ENCODE measurements around the gene EIF2A. TPM values are rescaled to one million over a fixed set of nuclear protein-coding genes. Genes with fewer than 3 reads are reported as not detected.

Gene EIF2A
- total RNA-seq, 1 experiment from 2014 or later = 167 TPM

DNA sequence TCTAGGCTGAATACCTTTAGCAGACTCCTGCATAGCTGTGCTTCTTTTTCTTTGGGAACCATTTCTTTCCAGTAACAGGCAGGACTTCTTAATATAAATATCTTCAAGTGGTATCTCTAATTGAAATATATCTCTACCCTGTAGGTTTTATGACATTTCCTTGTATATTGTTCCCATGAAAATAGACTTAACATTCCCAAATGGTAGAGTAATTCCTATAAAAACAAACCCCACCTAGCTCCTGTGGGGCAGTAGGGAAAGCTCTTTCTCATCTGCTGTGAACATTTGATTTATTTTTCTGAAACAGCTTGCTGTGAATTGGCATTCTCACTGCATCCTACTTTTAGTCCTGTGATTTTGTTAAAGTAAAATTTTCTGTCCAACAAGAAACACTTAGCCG lies 77.4 kb downstream of the EIF2A start:
- no peak for DNase-seq
- no peak overlapping the region for H3K27ac Mint-ChIP-seq (ENCODE audit: unreplicated experiment)
- BruUV-seq (replicated peaks) = no TSS peak
- TF ChIP-seq, protein P1, sequence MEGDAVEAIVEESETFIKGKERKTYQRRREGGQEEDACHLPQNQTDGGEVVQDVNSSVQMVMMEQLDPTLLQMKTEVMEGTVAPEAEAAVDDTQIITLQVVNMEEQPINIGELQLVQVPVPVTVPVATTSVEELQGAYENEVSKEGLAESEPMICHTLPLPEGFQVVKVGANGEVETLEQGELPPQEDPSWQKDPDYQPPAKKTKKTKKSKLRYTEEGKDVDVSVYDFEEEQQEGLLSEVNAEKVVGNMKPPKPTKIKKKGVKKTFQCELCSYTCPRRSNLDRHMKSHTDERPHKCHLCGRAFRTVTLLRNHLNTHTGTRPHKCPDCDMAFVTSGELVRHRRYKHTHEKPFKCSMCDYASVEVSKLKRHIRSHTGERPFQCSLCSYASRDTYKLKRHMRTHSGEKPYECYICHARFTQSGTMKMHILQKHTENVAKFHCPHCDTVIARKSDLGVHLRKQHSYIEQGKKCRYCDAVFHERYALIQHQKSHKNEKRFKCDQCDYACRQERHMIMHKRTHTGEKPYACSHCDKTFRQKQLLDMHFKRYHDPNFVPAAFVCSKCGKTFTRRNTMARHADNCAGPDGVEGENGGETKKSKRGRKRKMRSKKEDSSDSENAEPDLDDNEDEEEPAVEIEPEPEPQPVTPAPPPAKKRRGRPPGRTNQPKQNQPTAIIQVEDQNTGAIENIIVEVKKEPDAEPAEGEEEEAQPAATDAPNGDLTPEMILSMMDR (IDR thresholded peaks at IDR 0.05; ENCODE audit: unreplicated experiment) = no peak
- H3K36me3 Mint-ChIP-seq (ENCODE audit: insufficient read depth, unreplicated experiment) = peaks cover 22% of the 10 kb centered on the region
- H3K9me3 Mint-ChIP-seq (ENCODE audit: low read depth, unreplicated experiment) = no peaks in the 10 kb centered on the region
- H3K4me3 Mint-ChIP-seq (ENCODE audit: low read depth, unreplicated experiment) = no peak overlapping the region
- CTCF ChIA-PET = no interaction called here
- H3K27me3 Mint-ChIP-seq (ENCODE audit: unreplicated experiment) = no peaks in the 10 kb centered on the region
- peaks cover 12% of the 10 kb centered on the region for H3K4me1 Mint-ChIP-seq (ENCODE audit: low read depth, unreplicated experiment)
- intact Hi-C loops (cut with micrococcal nuclease; ENCODE audit: unreplicated experiment) = no loop called here

DNA sequence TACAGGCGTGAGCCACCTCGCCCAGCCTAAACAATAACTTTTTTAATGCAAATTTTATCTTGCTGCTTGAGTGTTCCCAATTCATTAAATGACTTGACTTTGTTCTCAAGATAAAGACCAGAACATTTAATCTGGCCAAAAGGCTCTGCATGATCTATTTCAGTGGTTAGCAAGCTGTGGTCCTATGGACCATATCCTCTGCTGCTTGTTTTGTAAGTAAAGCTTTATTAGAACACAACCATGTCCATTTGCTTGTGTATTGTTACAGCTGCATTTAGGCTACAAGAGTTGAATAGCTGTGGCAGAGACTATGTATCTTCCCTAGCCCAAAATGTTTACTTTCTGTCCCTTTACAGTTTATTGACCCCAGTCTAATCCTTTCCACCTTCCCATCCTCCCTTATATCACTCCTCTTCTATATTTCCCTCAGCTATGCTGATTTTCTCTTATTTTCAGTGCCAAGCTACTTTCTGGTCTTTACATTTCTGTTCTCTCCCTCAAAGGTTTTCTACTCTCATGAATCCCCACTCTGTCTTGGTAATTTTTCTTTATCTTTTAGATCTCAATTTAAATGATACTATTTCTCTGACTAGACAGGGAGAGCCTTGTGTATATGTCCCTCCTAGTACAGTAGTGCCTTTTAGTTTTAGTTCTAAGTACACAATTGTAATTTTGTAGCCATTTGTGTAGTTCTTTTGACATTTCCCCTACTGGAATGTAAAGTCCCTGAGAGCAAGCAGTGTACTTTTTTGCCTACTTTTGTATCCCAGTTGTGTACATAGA lies 79.8 kb downstream of the EIF2A start:
- H3K36me3 Mint-ChIP-seq (ENCODE audit: insufficient read depth, unreplicated experiment) = peaks cover 27% of the 10 kb centered on the region

DNA sequence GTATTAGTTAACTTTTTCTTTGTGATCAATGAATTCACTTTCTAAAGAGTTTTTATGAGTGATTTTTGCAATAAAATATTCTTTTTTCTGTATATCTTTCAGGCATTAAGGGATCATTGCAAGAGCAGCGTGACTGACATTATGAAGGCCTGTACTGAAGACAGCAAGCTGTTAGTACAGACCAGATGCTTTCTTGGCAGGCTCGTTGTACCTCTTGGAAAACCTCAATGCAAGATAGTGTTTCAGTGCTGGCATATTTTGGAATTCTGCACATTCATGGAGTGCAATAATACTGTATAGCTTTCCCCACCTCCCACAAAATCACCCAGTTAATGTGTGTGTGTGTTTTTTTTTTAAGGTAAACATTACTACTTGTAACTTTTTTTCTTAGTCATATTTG lies 81.0 kb downstream of the EIF2A start:
- TF ChIP-seq, protein P1 (IDR thresholded peaks at IDR 0.05; ENCODE audit: unreplicated experiment) = no peak
- Mint-ChIP-seq H3K27me3 (ENCODE audit: unreplicated experiment) (no peaks in the 10 kb centered on the region), H3K27ac (ENCODE audit: unreplicated experiment) (no peak overlapping the region), H3K4me3 (ENCODE audit: low read depth, unreplicated experiment) (no peak overlapping the region), H3K9me3 (ENCODE audit: low read depth, unreplicated experiment) (no peaks in the 10 kb centered on the region), H3K36me3 (ENCODE audit: insufficient read depth, unreplicated experiment) (peaks cover 27% of the 10 kb centered on the region), H3K4me1 (ENCODE audit: low read depth, unreplicated experiment) (no peaks in the 10 kb centered on the region)
- CTCF ChIA-PET = interaction anchor here (1.0 kb wide), 1 partner anchor 78 kb away, joined by 3 read pairs; no protein-coding TSS in a partner anchor
- DNase-seq = no peak
- intact Hi-C loops (cut with micrococcal nuclease; ENCODE audit: unreplicated experiment) = no loop called here
- BruUV-seq (replicated peaks) = no TSS peak

More for the DNA sequence above, 79.8 kb downstream of the EIF2A start:
- intact Hi-C loops (cut with micrococcal nuclease; ENCODE audit: unreplicated experiment) = no loop called here
- H3K27me3 Mint-ChIP-seq (ENCODE audit: unreplicated experiment) = no peaks in the 10 kb centered on the region
- CTCF ChIA-PET = interaction anchor here (1.0 kb wide), 1 partner anchor 79 kb away, joined by 3 read pairs; no protein-coding TSS in a partner anchor
- no peak for DNase-seq
- TF ChIP-seq, protein P1 (IDR thresholded peaks at IDR 0.05; ENCODE audit: unreplicated experiment) = no peak
- no peak overlapping the region for H3K27ac Mint-ChIP-seq (ENCODE audit: unreplicated experiment)
- H3K4me3 Mint-ChIP-seq (ENCODE audit: low read depth, unreplicated experiment) = no peak overlapping the region
- BruUV-seq (replicated peaks) = no TSS peak
- H3K9me3 Mint-ChIP-seq (ENCODE audit: low read depth, unreplicated experiment) = no peaks in the 10 kb centered on the region
- H3K4me1 Mint-ChIP-seq (ENCODE audit: low read depth, unreplicated experiment) = peaks cover 8% of the 10 kb centered on the region

DNA sequence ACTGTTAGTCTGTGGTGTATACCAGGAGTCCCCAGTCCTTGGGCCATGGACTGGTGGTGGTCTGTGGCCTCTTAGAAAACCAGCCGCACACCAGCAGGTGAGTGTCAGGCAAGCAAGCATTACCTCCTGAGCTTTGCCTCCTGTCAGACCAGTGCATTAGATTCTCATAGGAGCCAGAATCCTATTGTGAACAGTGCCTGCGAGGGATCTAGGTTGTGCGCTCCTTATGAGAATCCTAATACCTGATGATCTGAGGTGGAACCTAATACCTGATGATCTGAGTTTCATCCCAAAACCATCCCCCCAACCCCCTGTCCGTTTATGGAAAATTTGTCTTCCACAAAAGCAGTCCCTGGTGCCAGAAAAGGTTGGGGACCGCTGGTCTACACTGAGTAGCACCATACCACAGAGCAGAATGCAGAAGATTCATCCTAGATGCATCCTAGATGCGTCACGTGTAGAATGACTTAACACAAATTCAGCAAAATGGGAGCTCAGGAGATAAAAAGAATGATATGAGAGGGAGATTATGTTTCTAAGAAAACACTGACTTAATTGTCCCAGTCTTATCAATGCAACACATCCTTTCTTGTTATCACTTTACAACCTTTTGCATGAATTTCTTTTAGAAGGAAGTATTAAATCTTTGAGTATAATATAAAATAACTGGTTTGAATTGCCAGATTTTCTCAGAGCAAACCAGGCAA lies 85.1 kb downstream of the EIF2A start:
- Mint-ChIP-seq H3K9me3 (ENCODE audit: low read depth, unreplicated experiment) (no peaks in the 10 kb centered on the region), H3K4me3 (ENCODE audit: low read depth, unreplicated experiment) (no peak overlapping the region), H3K27me3 (ENCODE audit: unreplicated experiment) (no peaks in the 10 kb centered on the region), H3K27ac (ENCODE audit: unreplicated experiment) (no peak overlapping the region), H3K4me1 (ENCODE audit: low read depth, unreplicated experiment) (no peaks in the 10 kb centered on the region), H3K36me3 (ENCODE audit: insufficient read depth, unreplicated experiment) (peaks cover 25% of the 10 kb centered on the region)
- TF ChIP-seq, protein P1 (IDR thresholded peaks at IDR 0.05; ENCODE audit: unreplicated experiment) = no peak
- intact Hi-C loops (cut with micrococcal nuclease; ENCODE audit: unreplicated experiment) = no loop called here
- CTCF ChIA-PET = no interaction called here
- BruUV-seq (replicated peaks) = no TSS peak
- no peak for DNase-seq

Measured in Calu3 (cell line).